Amniotic stem cell (primary cell): ENCODE measurements around the gene KCTD7.
"Not testable (repeated sequence)": the region's sequence is repeated elsewhere in the genome, so short reads cannot be mapped to it uniquely, and the experiment has no call there.

Experiments
- DNase-seq: peaks from one replicate; lab custom pipeline; 2025; lab: John Stamatoyannopoulos, UW

KCTD7 gene

DNA sequence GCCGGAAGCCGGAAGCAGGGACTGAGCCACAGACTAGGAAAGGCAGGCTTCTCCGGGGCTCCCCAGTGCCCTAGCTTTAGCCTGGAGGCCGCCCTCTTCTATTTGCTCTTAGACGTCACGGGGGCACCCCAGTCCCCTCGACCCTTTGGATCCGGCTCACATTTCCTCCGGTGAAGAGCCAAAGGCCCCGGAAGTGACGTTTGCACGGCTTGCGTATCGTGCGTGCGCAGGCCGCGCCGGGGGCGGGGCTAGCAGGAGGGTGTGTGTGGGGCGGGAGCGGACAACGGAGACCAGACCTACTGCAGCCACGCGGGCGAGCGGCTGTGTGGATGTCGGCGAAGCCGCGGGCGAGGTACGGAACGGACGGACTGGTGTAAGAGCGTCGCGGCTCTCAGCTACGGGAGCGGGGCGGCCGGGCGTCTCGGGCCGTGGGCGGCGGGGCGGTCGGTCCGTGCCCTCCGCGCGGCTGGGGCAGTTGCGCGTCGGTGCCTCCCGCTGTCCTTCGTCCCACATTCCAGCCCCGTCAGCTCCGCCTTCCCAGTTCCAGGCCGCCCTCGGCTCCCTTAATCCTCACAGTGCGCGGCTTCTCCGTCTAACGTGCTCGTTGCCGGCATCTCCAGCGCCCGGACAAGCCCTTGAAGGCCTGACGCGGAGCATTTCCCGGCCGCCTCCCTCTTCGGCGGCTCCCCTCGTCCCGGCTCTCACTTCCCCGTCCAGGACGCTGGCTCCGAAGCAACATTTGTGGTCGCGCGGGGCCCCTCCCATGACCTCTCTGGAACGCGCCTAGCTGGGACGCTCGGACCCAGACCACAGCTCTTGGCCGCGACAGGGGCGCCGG, 25.8 kb downstream of the KCTD7 start:
- DNase-seq, result peak; percentile 98

DNA sequence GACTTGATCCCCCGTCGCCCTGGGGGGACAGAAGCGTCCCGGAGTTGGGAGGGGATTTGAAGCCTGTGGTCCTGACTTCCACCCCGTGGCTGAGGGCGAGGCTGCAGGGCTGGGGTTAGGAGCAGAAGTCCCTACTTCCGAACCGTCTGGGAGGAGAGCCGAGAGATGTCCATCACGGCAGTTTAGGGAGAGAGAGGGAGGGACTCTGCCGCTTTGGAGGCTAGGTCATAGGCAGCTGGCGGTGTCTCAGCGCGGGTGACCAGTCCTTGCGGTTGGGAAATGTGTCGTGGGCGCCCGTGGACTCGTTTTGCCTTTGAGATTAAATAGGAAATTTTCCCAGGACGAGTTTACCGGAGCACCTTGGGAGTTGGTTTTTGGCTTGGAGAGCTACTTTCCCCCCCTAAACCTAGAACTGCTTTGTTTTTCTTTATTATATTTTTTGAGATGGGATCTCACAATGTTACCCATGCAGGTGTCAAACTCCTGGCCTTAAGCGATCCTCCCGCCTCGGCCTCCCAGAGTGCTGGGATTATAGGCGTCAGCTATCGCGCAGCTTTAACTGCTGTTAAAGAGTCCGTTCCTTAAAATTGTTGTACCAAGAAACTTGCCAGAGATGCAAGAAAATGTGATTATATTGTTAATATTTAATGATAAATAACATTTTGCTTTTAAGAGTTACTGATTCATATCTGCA, 26.6 kb downstream of the KCTD7 start:
- peak; percentile 21 for DNase-seq

- DNase-seq, result peak; percentile 50
Observed at GRCh38 chr7:66655826-66656485, 27.3 kb downstream of the KCTD7 start.

GRCh38 chr7:66657798-66658197, 29.1 kb downstream of the KCTD7 start:
- no peak for DNase-seq

DNA sequence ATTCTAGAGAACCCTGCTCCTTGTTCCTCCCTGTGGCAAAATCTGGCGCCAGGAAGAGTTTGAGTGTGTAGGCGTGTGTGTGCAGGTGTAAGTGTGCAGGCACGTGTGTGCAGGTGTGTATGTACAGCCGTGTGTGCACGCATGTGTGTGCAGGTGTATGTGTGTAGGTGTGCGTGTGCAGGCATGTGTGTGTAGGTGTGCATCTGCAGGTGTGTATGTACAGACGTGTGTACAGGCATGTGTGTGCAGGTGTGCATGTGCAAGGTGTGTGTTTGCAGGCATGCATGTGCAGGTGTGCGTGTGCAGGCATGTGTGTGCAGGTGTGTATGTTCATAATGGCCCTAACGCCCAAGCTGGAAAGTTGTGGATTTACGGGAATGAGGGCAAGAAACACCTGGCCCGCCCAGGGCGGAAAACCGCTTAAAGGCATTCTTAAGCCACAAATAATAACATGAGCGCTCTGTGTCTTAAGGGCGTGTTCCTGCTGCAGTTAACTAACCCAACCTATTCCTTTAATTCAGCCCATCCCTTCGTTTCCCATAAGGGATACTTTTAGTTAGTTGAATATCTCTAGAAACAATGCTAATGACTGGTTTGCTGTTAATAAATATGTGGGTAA, 34.1 kb downstream of the KCTD7 start:
- no peak for DNase-seq

DNA sequence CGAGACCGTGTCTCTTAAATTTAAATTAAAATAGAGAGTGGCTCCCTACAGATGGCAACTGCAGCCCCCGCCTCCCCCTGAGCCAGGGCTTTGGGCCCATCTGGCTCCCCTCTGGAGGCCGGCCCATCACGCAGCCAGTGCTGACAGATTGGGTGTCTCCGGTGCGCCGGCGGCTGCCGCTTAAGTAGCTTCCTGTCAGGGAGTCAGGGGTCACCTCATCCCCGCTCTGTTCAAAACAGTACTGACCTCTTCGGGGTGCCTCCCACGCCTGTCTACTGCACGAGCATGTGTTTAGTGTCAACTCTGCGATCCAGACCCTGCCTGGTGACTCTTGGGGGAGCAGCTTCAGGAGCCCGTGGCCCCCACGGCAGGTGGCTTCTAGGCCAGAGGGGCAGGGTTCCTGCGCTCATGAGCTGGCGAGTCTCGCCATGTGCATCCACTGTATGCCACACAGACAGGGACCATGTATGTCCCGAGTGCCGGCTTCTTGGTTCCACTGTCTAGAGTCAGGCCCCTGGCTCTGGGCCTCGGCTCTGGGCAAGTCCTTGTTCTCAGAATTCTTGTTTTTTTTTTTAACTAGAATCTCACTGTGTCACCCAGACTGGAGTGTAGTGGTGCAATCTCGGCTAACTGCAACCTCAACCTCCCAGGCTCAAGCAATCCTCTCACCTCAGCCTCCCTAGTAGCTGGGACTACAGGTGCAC, 36.1 kb downstream of the KCTD7 start:
- DNase-seq, result no peak

- no peak for DNase-seq
Observed at GRCh38 chr7:66666313-66666952, 37.8 kb downstream of the KCTD7 start.

- no peak for DNase-seq
Observed at GRCh38 chr7:66667023-66667728, 38.5 kb downstream of the KCTD7 start.

GRCh38 chr7:66668112-66668511, 39.4 kb downstream of the KCTD7 start:
- no peak for DNase-seq

GRCh38 chr7:66668677-66669076, 40.0 kb downstream of the KCTD7 start:
- no peak for DNase-seq

DNA sequence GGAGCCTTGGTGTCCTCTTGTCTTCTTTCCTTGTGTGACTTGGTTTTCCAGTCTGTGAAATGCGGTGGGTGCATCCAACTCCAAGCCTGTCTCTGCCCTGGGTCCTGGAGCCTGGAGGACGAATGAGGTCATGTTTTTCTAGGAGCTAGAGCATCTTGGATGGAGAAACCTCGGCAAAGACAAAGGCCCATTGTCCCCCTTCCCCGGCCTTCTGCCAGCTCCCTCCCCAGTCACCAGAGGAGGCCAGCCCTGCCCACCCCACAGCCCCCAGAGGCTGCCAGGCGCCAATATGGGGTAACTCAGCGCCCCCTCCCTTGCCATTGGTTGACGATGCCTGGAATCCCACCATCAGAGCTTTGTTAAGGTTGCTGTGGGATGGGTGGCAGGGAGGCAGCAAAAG, 40.4 kb downstream of the KCTD7 start:
- no peak for DNase-seq

GRCh38 chr7:66669496-66669895, 40.8 kb downstream of the KCTD7 start:
- no peak for DNase-seq

DNA sequence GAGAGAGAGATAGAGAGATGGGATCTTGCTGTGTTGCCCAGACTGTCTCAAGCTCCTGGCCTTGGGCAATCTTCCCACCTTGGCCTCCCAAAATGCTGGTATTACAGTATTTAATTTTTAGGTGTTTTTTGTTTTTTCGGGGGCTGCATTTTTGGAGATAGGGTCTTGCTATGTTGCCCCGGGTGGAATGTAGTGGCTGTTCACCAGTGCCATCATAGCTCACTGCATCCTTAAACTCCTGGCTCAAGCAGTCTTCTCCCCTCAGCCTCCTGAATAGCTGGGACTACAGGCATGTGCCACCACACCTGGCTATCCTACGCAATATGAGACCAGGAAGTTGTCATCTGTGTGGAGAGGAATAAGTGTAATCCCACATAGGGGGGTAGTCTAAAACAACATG, 42.4 kb downstream of the KCTD7 start:
- DNase-seq, result no peak

GRCh38 chr7:66671486-66671885, 42.8 kb downstream of the KCTD7 start:
- DNase-seq, result not testable (repeated sequence)

- DNase-seq, result not testable (repeated sequence)
Observed at GRCh38 chr7:66672432-66673123, 43.9 kb downstream of the KCTD7 start.

DNA sequence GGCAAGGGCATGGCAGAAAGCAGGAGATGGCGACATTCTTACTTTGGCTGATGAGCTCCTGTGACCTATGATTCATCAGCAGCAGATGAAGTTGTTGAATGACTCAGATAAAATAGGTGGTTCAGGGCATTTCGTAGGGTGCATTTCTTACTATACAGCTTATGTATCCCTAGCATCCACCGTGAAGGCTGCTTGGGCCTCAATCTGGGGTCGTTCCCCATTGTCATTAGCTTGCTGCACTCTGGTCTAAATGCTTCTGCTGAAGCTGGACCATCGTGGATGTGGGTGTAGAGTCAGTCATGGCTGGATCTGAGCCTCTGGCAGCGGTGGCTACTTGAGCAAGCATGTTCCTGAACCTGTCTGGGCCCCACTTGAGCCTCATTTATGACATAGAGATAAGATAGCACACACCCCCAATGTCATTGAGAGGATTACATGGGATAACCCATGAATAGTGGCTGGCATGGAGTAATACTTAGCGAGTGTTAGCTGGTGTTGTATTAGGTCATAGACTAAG, 44.5 kb downstream of the KCTD7 start:
- not testable (repeated sequence) for DNase-seq

DNA sequence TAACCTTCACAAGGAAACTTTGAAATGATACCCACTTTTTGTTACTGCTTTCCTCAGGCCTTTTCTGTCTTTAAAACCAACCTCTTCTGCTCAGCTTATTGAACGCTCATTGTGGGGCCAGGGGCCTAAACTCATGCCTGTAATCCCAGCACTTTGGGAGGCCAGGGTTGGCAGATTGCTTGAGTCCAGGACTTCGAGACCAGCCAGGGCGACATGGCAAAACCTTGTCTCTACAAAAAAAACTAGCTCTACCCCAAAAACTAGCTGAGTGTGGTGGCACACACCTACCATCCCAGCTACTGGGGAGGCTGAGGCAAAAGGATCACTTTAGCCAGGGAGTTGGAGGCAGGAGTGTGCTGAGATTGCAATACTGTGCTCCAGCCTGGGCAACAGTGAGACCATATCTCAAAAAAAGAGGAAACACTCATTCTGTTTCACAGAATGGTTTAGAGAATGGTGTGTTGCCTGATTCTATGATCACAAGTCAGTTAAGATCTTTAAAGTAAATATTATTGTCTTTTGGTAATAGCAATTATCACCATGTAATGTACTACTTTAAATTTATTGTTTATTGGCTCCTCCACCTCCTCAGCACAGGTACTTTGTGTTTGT, 51.1 kb downstream of the KCTD7 start:
- no peak for DNase-seq

DNA sequence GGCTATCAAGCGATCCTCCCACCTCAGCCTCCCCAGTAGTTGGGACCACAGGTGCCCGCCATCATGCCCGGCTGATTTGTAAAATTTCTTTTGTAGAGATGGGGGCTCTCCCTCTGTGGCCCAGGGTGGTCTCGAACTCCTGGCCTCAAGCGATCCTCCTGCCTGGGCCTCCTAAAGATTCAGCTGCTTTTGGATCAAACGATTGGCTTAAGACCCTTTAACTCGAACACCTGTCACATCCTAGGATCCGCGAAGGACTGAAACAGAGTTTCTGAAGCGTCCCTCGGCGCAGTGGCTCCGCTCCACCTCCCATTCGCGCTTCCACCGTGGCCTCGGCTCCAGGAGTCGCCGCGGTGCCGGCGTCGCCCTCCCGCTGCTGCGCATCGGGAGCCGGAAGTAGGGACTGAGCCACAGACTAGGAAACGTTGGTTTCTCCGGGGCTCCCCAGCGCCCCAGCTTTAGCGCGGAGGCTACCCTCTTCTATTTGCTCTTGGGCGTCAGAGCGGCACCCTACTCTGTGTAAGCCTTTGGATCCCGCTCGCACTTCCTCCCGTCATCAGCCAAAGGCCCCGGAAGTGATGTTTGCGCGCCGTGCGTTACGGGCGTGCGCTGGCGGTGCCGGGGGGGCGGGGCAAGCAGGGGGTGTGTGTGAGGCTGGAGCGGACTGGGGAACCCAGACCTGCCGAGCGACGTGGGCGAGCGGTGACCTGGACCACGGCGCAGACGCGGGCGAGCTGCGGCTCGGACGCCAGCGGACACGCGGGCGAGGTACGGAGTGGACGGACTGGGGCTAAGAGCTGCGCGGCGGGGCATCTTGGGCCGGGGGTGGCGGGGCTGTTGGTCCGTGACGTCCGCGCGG, 53.0 kb downstream of the KCTD7 start:
- peak; percentile 90 for DNase-seq
